H1 (cell line): ENCODE data around the gene DNAH10. TPM values are rescaled to one million over a fixed set of nuclear protein-coding genes. Genes with fewer than 3 reads are reported as not detected.

Experiments used
- GABPA ChIP-seq: IDR thresholded peaks from 2 replicates; pipeline ENCODE4 v1.6.1; 2011; ENCODE audit warnings: mild to moderate bottlenecking, low read length, moderate library complexity, borderline replicate concordance; ENCODE audit not compliant: insufficient read depth
- GTF2F1 ChIP-seq: IDR thresholded peaks from 2 replicates; pipeline ENCODE4 v1.6.1; 2012; ENCODE audit warnings: low read depth, low read length, improper control_type of control experiment, borderline replicate concordance
- polyA plus RNA-seq, 7 experiments: library from polyadenylated mRNA; depleted of rRNA in 3 of 7; stranded (reverse) in 5 of 7; unstranded in 2 of 7; fragments of >200 nt in 5 of 7; fragments of 200-250 nt in 2 of 7; gene quantifications; 1 replicate in 5 of 7; 2 replicates in 1 of 7; 4 replicates in 1 of 7; pipeline versions ENCODE4 v1.2.1 to v1.2.3, GENCODE V29; 2011 to 2013; ENCODE audit warnings: missing spikeins in 2 of 7, mixed read lengths in 2 of 7
- total RNA-seq: library from RNA; stranded (reverse); fragmentation: NEBNext Ultra II Directional; extraction: Animal tissue kit (Norgen Biotek cat#: 25700); gene quantifications from 2 replicates; pipeline ENCODE4 v1.2.1, GENCODE V29; 2021
- TF ChIP-seq, protein P1 (sequence below): IDR thresholded peaks from 2 replicates; pipeline ENCODE4 v1.6.1; 2012; ENCODE audit warnings: low read length, inconsistent platforms

The DNAH10 gene
- total and polyA plus RNA-seq, 2 of the 8 experiments (the other 6 are each of a cell fraction or from before 2014, with no cell fraction given) = 0.02 to 0.24 TPM

DNA sequence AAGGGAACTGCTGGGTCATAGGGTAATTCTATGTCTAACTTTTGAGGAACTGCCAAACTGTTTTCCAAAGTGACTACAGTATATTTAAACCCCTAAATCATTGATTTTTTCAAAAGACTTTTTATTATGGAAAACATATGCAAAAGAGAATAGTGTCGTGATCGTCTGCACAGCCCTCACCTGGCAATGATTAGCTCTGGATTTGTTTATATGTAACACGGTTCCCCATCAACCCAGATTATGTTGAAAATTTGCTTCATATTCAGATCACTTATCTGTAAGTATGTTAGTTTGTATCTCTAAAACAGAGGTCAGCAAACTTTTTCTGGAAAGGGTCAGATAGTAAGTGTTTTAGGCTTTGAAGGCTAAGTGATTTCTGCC lies 157.9 kb downstream of the DNAH10 start (continued):
- TF ChIP-seq GTF2F1 = no peak
- no peak for TF ChIP-seq GABPA
- TF ChIP-seq, protein P1, sequence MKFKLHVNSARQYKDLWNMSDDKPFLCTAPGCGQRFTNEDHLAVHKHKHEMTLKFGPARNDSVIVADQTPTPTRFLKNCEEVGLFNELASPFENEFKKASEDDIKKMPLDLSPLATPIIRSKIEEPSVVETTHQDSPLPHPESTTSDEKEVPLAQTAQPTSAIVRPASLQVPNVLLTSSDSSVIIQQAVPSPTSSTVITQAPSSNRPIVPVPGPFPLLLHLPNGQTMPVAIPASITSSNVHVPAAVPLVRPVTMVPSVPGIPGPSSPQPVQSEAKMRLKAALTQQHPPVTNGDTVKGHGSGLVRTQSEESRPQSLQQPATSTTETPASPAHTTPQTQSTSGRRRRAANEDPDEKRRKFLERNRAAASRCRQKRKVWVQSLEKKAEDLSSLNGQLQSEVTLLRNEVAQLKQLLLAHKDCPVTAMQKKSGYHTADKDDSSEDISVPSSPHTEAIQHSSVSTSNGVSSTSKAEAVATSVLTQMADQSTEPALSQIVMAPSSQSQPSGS = no peak
